T-helper 17 cell (primary cell): ENCODE results near the gene JMJD4. TPM values are rescaled to one million over a fixed set of nuclear protein-coding genes. Genes with fewer than 3 reads are reported as not detected.

Experiments used
- ATAC-seq: fragments of 150-1000 bp; cut with Tn5 transposase; 2 replicates; pipeline ENCODE4 v1.10.0; 2021; ENCODE audit warnings: mild to moderate bottlenecking, moderate library complexity
- DNase-seq, 3 donors: peaks; one replicate each; pipeline versions ENCODE4 v3.0.0 to v3.0.0-alpha.2; 2020 to 2021
- H3K9me3 ChIP-seq: one replicate; pipeline ENCODE4 v1.7.0; 2013; ENCODE audit warnings: low read length, mild to moderate bottlenecking; ENCODE audit not compliant: control insufficient read depth, poor library complexity, severe bottlenecking
- H3K27ac Mint-ChIP-seq: one replicate; pipeline ENCODE4 v1.8.0; 2022; ENCODE audit warnings: mild to moderate bottlenecking, moderate library complexity, mixed read lengths
- H3K27me3 Mint-ChIP-seq: one replicate; pipeline ENCODE4 v1.8.0; 2022; ENCODE audit warnings: mixed read lengths
- H3K36me3 Mint-ChIP-seq: one replicate; pipeline ENCODE4 v1.8.0; 2022; ENCODE audit warnings: low read depth, mixed read lengths
- H3K4me1 Mint-ChIP-seq: one replicate; pipeline ENCODE4 v1.8.0; 2022; ENCODE audit warnings: mild to moderate bottlenecking, mixed read lengths
- H3K4me3 Mint-ChIP-seq: one replicate; pipeline ENCODE4 v1.8.0; 2022; ENCODE audit warnings: mild to moderate bottlenecking, moderate library complexity, mixed read lengths
- total RNA-seq, 4 donors: library from RNA in 2 of 4; stranded (reverse) in 2 of 4; gene quantifications; one replicate each; pipeline ENCODE4 v1.2.3 and lab custom pipeline; 2022 to 2026

Gene JMJD4
- total RNA-seq, 2 donors from 2014 or later, result 6.8 to 11.2 TPM

- H3K9me3 ChIP-seq, result no peaks in the 10 kb centered on the region
- ATAC-seq (no peak), DNase-seq (no peak)
- peaks cover 16% of the 10 kb centered on the region for H3K4me1 Mint-ChIP-seq
- peaks cover 2% of the 10 kb centered on the region for H3K36me3 Mint-ChIP-seq
- H3K4me3 Mint-ChIP-seq, result no peak overlapping the region
- H3K27me3 Mint-ChIP-seq, result no peaks in the 10 kb centered on the region
- H3K27ac Mint-ChIP-seq, result peak overlapping the region; percentile 29
Measured at GRCh38 chr1:227774821-227775661, 39.9 kb upstream of the JMJD4 start.

- no peaks in the 10 kb centered on the region for H3K27me3 Mint-ChIP-seq
- DNase-seq, result no peak
- H3K27ac Mint-ChIP-seq, result peak overlapping the region; percentile 29
- H3K36me3 Mint-ChIP-seq, result peaks cover 2% of the 10 kb centered on the region
- peak; percentile 84 for ATAC-seq
- peaks cover 16% of the 10 kb centered on the region for H3K4me1 Mint-ChIP-seq
- no peaks in the 10 kb centered on the region for H3K9me3 ChIP-seq
- H3K4me3 Mint-ChIP-seq, result peak overlapping the region; percentile 67
Measured at GRCh38 chr1:227774051-227774731, 39.1 kb upstream of the JMJD4 start.

- Mint-ChIP-seq H3K27me3 (no peaks in the 10 kb centered on the region), H3K36me3 (peaks cover 4% of the 10 kb centered on the region), H3K4me1 (peaks cover 18% of the 10 kb centered on the region), H3K4me3 (peak overlapping the region; percentile 67), H3K27ac (no peak overlapping the region)
- DNase-seq (no peak), ATAC-seq (no peak)
- no peaks in the 10 kb centered on the region for H3K9me3 ChIP-seq
Measured at GRCh38 chr1:227773558-227773957, 38.5 kb upstream of the JMJD4 start.

- Mint-ChIP-seq H3K27ac (no peak overlapping the region), H3K27me3 (no peaks in the 10 kb centered on the region), H3K36me3 (peaks cover 6% of the 10 kb centered on the region), H3K4me3 (no peak overlapping the region), H3K4me1 (peaks cover 25% of the 10 kb centered on the region)
- no peak for ATAC-seq
- DNase-seq, result no peak
- no peaks in the 10 kb centered on the region for H3K9me3 ChIP-seq
Measured at GRCh38 chr1:227771771-227772170, 36.7 kb upstream of the JMJD4 start.

GRCh38 chr1:227771326-227771725 is 36.2 kb upstream of the JMJD4 start:
- peaks cover 6% of the 10 kb centered on the region for H3K36me3 Mint-ChIP-seq
- DNase-seq, result no peak

GRCh38 chr1:227770812-227771211 is 35.7 kb upstream of the JMJD4 start:
- Mint-ChIP-seq H3K27ac (no peak overlapping the region), H3K27me3 (no peaks in the 10 kb centered on the region), H3K4me1 (peaks cover 34% of the 10 kb centered on the region), H3K4me3 (no peak overlapping the region), H3K36me3 (peaks cover 6% of the 10 kb centered on the region)
- no peaks in the 10 kb centered on the region for H3K9me3 ChIP-seq
- DNase-seq (no peak), ATAC-seq (no peak)

More at GRCh38 chr1:227771326-227771725, 36.2 kb upstream of the JMJD4 start:
- Mint-ChIP-seq H3K4me1 (peaks cover 29% of the 10 kb centered on the region), H3K4me3 (no peak overlapping the region), H3K27ac (no peak overlapping the region), H3K27me3 (no peaks in the 10 kb centered on the region)
- ATAC-seq, result no peak
- no peaks in the 10 kb centered on the region for H3K9me3 ChIP-seq

GRCh38 chr1:227769936-227770494 is 34.9 kb upstream of the JMJD4 start:
- peaks cover 6% of the 10 kb centered on the region for H3K36me3 Mint-ChIP-seq
- H3K27ac Mint-ChIP-seq, result peak overlapping the region; percentile 9
- DNase-seq (no peak), ATAC-seq (no peak)
- peaks cover 40% of the 10 kb centered on the region for H3K4me1 Mint-ChIP-seq
- H3K9me3 ChIP-seq, result no peaks in the 10 kb centered on the region
- no peaks in the 10 kb centered on the region for H3K27me3 Mint-ChIP-seq
- no peak overlapping the region for H3K4me3 Mint-ChIP-seq

- Mint-ChIP-seq H3K4me1 (peaks cover 40% of the 10 kb centered on the region), H3K27ac (peak overlapping the region; percentile 14), H3K4me3 (no peak overlapping the region), H3K36me3 (peaks cover 6% of the 10 kb centered on the region), H3K27me3 (no peaks in the 10 kb centered on the region)
- ATAC-seq (no peak), DNase-seq (no peak)
- H3K9me3 ChIP-seq, result no peaks in the 10 kb centered on the region
Measured at GRCh38 chr1:227769047-227769935, 34.2 kb upstream of the JMJD4 start.

GRCh38 chr1:227768640-227769039 is 33.5 kb upstream of the JMJD4 start:
- H3K4me3 Mint-ChIP-seq, result peak overlapping the region; percentile 25
- H3K4me1 Mint-ChIP-seq, result peaks cover 39% of the 10 kb centered on the region
- H3K27me3 Mint-ChIP-seq, result no peaks in the 10 kb centered on the region
- ATAC-seq, result no peak
- peak overlapping the region; percentile 14 for H3K27ac Mint-ChIP-seq
- no peak for DNase-seq
- H3K36me3 Mint-ChIP-seq, result peaks cover 6% of the 10 kb centered on the region
- H3K9me3 ChIP-seq, result no peaks in the 10 kb centered on the region

- Mint-ChIP-seq H3K4me1 (peaks cover 39% of the 10 kb centered on the region), H3K36me3 (peaks cover 6% of the 10 kb centered on the region), H3K4me3 (no peak overlapping the region), H3K27ac (no peak overlapping the region), H3K27me3 (no peaks in the 10 kb centered on the region)
- DNase-seq (no peak), ATAC-seq (no peak)
- H3K9me3 ChIP-seq, result no peaks in the 10 kb centered on the region
Measured at GRCh38 chr1:227768125-227768439, 33.0 kb upstream of the JMJD4 start.

- no peak for ATAC-seq
- H3K9me3 ChIP-seq, result no peaks in the 10 kb centered on the region
- Mint-ChIP-seq H3K4me1 (peaks cover 41% of the 10 kb centered on the region), H3K27me3 (no peaks in the 10 kb centered on the region), H3K36me3 (peaks cover 6% of the 10 kb centered on the region), H3K4me3 (peak overlapping the region; percentile 81), H3K27ac (no peak overlapping the region)
- DNase-seq, result no peak
Measured at GRCh38 chr1:227767401-227768124, 32.5 kb upstream of the JMJD4 start.

GRCh38 chr1:227766653-227767277 is 31.7 kb upstream of the JMJD4 start:
- Mint-ChIP-seq H3K36me3 (peaks cover 6% of the 10 kb centered on the region), H3K4me1 (peaks cover 47% of the 10 kb centered on the region), H3K4me3 (peak overlapping the region; percentile 85), H3K27me3 (no peaks in the 10 kb centered on the region), H3K27ac (peak overlapping the region; percentile 72)
- DNase-seq, result no peak
- peak; percentile 0 for ATAC-seq
- H3K9me3 ChIP-seq, result no peaks in the 10 kb centered on the region
